ENCODE measurements around the gene EPS8L3.

DNA sequence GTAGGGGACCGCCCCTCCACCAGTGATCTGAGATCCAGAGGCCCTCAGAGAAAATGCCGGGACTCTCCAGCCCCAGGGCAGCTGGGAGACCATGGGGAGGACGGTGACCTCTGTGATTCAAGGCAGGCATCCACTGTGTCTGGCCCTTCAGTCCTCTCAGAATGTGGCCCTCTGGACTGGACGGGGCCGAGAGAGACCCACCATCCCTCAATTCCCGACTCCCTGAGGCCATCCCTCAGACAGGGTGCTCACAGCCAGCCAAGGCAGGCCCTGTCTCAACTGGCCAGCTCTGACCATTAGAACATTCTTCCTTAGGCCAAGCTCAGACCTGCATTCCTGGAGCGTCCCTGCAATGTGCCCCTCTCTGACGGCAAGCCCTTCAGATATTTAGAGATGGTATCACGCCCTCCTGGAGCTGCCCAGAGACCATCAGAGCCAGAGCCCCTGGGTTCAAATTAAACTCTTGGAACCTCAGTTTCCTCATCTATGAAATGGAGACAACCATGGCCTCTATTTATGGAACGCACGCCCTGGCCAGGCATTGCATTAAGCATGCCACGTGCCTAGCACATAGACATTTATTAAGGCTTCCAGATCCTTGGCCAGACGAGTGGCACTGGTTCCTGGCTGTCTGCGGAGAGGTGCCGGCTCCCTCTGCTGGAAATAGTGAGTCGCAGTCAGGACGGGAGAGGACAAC is 9.6 kb upstream of the EPS8L3 start:
- TF ChIP-seq, protein P1, sequence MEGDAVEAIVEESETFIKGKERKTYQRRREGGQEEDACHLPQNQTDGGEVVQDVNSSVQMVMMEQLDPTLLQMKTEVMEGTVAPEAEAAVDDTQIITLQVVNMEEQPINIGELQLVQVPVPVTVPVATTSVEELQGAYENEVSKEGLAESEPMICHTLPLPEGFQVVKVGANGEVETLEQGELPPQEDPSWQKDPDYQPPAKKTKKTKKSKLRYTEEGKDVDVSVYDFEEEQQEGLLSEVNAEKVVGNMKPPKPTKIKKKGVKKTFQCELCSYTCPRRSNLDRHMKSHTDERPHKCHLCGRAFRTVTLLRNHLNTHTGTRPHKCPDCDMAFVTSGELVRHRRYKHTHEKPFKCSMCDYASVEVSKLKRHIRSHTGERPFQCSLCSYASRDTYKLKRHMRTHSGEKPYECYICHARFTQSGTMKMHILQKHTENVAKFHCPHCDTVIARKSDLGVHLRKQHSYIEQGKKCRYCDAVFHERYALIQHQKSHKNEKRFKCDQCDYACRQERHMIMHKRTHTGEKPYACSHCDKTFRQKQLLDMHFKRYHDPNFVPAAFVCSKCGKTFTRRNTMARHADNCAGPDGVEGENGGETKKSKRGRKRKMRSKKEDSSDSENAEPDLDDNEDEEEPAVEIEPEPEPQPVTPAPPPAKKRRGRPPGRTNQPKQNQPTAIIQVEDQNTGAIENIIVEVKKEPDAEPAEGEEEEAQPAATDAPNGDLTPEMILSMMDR (conservative IDR thresholded peaks at IDR 0.05; ENCODE audit: low read depth, low read length), result peak; percentile 99
- TF ChIP-seq, protein P2, sequence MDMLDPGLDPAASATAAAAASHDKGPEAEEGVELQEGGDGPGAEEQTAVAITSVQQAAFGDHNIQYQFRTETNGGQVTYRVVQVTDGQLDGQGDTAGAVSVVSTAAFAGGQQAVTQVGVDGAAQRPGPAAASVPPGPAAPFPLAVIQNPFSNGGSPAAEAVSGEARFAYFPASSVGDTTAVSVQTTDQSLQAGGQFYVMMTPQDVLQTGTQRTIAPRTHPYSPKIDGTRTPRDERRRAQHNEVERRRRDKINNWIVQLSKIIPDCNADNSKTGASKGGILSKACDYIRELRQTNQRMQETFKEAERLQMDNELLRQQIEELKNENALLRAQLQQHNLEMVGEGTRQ (IDR thresholded peaks at IDR 0.05; ENCODE audit: low read depth, low read length), result peak; percentile 71; the same call in 1 of the 2 replicates
- TF ChIP-seq POLR2A (IDR thresholded peaks at IDR 0.05; ENCODE audit: low read depth, low read length) (peak; percentile 66), SMC3 (IDR thresholded peaks at IDR 0.05; ENCODE audit: low read depth, low read length) (peak; percentile 100), FOS (IDR thresholded peaks at IDR 0.05; ENCODE audit: low read depth, low read length) (no peak), RAD21 (IDR thresholded peaks at IDR 0.05; ENCODE audit: low read length) (peak; percentile 100), NFE2L2 (IDR thresholded peaks at IDR 0.05; ENCODE audit: low read depth, low read length) (no peak), CHD1 (IDR thresholded peaks at IDR 0.05; ENCODE audit: low read depth, low read length) (no peak; the same call in 1 of the 2 replicates), RCOR1 (IDR thresholded peaks at IDR 0.05; ENCODE audit: insufficient replicate concordance, low read length) (peak; percentile 23)

All from IMR-90 (cell line).